Right lobe of liver (tissue), 4 donors: ENCODE data around the gene TYW1.
"Not testable (repeated sequence)": the region's sequence is repeated elsewhere in the genome, so short reads cannot be mapped to it uniquely, and the experiment has no call there.

ENCODE experiments used
- CTCF ChIP-seq, 4 donors: fragments of 200-600 bp in 3 of 4; fragments of 450-650 bp in 1 of 4; IDR thresholded peaks; one replicate each; pipeline versions ENCODE4 v1.5.1 to v1.8.0; 2016 to 2022; ENCODE audit warnings: antibody characterized with exemption in 4 of 4, mild to moderate bottlenecking in 2 of 4
- POLR2A ChIP-seq: fragments of 450-650 bp; IDR thresholded peaks from one replicate; pipeline ENCODE4 v1.6.1; 2017; ENCODE audit warnings: antibody characterized with exemption, mild to moderate bottlenecking
- donor health status: DM: no; HTN: no; CAD: no.
- donor health status: DM: no; HTN: no; CAD: no.
- donor health status: DM: no; HTN: yes; CAD: no.

GRCh38 chr7:67266070-67266469 is 269.4 kb downstream of the TYW1 start:
- not testable (repeated sequence) for TF ChIP-seq CTCF (IDR thresholded peaks at IDR 0.05); POLR2A
